PC-3 (cell line): ENCODE results near the gene UGT1A7.
"Not testable (repeated sequence)": the region's sequence is repeated elsewhere in the genome, so short reads cannot be mapped to it uniquely, and the experiment has no call there.

Source experiments
- CTCF ChIP-seq: fragments of 300-600 bp; sonication (generic); conservative IDR thresholded peaks from 2 replicates; pipeline ENCODE4 v1.5.1; 2017; ENCODE audit warnings: antibody characterized with exemption, low read depth, mild to moderate bottlenecking, low read length
- EZH2 ChIP-seq: fragments of 300-600 bp; sonication (generic); IDR thresholded peaks from one replicate; pipeline ENCODE4 v1.6.1; 2017; ENCODE audit warnings: antibody characterized with exemption, mild to moderate bottlenecking, low read length; ENCODE audit not compliant: unreplicated experiment
- EZH2phosphoT487 ChIP-seq: fragments of 300-600 bp; sonication (generic); IDR thresholded peaks from 2 replicates; pipeline ENCODE4 v1.6.1; 2018; ENCODE audit warnings: mild to moderate bottlenecking, antibody characterized with exemption, low read length, borderline replicate concordance

GRCh38 chr2:233636306-233636705 lies 45.4 kb upstream of the UGT1A7 start, which contains the start of gene UGT1A10:
- TF ChIP-seq CTCF, EZH2phosphoT487, EZH2: not testable (repeated sequence)
